ENCODE measurements around the gene TMEM132A.
"Not testable (repeated sequence)": the region's sequence is repeated elsewhere in the genome, so short reads cannot be mapped to it uniquely, and the experiment has no call there.

The TMEM132A gene

GRCh38 chr11:60905551-60906113 lies 18.6 kb upstream of the TMEM132A start:
- no peak for DNase-seq (ENCODE audit: extremely low read depth in 1 of 2, low read depth in 1 of 2)

DNA sequence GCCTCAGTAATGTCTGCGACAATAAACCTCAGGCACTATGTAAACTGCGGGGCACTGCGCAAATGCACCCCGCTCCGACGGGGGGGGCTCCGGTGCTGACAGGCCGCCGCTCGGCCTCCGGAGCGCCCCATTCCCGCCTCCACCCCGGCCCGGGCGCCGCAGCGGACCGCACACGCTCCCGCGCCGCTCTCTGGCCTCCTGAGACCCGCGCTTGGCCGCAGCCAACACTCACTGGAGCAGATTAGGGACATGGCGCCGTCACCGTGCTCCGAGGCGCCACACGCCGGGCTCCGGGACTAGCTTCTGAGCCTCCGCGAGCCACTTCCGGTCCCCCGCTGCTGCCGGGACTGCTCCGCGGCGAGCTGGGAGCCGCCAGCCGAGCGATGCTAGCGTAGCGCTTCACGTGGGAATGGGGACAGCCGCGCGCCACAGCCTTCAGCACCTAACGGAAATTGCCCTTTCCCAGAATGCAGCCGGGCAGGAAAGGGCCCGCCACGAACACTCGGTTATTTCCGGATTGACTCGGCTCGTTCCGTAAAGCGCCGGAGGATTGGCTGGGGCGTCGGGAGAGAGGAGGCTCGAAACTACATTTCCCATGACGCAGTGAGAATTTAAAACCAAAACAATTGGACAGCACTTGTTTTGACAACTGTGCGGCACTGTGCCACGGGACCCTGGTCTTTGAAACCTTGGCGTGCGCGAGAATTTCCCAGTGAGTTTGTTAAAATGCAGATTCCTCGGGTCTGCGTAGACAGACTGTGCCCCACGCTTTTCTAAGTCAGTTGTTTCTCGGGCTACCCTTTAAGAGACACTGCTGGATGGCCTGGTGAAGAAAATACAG lies 17.9 kb upstream of the TMEM132A start, which contains the start of gene PRPF19:
TSS of gene PRPF19 (minus strand) at position 454 of the 841 bp plus-strand sequence. CDS start at position 251, 203 bp downstream.
- peak; percentile 94 to 97 for DNase-seq (ENCODE audit: extremely low read depth in 1 of 2, low read depth in 1 of 2)

DNA sequence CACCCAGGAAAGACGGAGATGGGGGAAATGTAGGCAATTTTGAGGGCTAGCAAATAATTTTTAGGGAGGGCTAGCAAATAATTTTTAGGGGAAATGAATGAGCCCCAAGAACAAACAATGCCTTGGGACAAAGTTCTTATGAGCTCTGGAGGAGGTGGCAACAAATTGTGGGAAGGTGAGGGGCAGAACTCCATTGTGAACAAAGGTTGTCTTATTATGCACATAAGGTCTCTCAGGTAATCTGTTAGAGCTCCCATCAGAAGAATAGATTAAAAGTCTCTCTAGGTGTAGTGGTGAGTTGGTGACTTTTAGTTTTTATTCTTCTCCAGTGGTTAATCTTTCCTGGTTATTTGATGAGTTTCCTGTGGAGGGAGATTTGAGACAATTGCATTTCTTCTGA lies 15.5 kb upstream of the TMEM132A start:
- DNase-seq (ENCODE audit: extremely low read depth in 1 of 2, low read depth in 1 of 2): no peak

DNA sequence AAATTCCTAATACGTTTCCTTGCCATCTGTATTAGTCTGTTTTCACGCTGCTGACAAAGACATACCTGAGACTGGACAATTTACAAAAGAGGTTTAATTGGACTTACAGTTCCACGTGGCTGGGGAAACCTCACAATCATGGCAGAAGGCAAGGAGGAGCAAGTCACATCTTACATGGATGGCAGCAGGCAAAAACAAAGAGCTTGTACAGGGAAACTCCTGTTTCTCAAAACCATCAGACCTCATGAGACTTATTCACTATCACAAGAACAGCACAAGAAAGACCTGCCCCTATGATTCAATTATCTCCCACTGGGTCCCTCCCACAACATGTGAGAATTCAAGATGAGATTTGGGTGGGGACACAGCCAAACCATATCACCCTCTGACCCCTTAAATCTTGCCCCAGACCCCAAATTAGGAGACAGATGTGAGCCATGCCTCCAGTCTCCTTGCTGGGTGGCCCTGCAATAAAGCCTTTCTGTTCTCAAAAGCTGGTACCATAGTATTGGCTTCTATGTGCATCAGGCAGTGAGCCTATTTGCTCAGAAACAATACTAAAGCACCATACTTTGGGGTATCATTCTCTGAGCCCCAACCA lies 14.5 kb upstream of the TMEM132A start:
- DNase-seq (ENCODE audit: extremely low read depth in 1 of 2, low read depth in 1 of 2): not testable (repeated sequence)

- DNase-seq (ENCODE audit: extremely low read depth in 1 of 2, low read depth in 1 of 2): no peak
Observed at GRCh38 chr11:60910281-60910687, 14.0 kb upstream of the TMEM132A start.

- no peak for DNase-seq (ENCODE audit: extremely low read depth in 1 of 2, low read depth in 1 of 2)
Observed at GRCh38 chr11:60910711-60911380, 13.4 kb upstream of the TMEM132A start.

DNA sequence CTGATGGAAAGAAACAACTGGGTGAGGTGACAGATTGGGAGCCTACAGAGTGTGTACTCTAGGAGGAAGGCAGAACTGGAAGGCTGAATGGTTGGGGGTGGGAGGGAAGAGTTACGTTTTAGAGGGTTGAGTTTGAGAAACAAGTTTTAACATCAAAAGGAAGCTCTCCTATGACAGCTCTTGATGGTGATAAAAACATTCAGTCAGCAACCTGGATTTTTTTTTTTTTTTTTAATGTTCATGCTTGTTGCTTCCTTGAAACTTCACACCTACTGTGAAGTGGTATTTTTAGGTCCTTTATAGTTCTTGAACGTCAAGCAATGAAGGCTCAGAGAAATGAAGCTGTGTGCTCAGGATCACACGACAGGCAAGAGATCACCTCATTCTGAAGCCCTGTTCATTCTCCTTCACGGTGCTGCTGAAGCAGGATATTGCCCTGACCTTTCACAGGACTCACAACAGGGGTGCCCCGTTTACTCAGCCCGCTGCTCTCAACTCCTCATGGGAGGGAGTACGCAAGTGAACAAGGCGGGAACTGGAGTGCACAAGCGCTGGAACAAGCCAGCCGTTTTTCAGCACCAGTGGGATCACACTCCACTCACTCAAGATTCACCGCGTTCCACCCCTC lies 11.9 kb upstream of the TMEM132A start:
- DNase-seq (ENCODE audit: extremely low read depth in 1 of 2, low read depth in 1 of 2): no peak

DNA sequence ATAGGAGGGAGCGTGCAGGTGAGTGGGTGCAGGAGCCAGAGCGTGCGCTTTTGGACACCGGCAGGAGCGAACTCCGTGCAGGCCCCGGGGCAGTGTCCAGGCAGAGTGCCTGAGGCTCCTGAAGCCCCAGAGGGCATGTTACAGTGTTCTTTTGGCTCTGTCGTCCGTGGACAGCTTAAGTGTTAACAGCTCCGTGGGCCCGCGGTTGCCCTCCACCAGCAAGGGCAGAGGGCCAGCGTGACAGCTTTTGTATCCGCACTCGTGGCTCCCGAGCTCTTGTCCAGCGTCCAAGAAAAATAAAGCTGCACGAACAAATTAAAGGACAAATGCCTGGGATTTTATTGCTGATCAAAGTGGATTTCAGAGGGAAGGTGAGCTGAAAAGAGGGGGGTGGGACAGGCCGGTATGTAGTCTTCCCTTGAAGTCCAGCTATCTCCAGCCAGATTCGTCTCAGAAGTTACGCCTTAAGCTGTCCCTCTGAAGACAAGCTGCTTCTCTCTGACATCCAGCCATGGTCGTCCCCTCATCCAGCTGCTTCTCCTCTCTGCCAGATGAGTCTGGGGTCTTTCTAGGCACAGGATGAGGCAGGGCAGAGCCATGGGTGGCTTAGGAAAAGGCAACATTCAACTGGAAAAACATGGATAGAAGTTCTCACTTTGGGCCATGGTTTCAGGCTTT lies 11.3 kb upstream of the TMEM132A start:
- DNase-seq (ENCODE audit: extremely low read depth in 1 of 2, low read depth in 1 of 2): no peak

GRCh38 chr11:60913793-60914632 lies 10.2 kb upstream of the TMEM132A start, which contains the start of gene TMEM109:
Gene TMEM109 (plus strand): TSS chr11:60914158. CDS start chr11:60919694, 5,536 bp downstream.
- DNase-seq (ENCODE audit: extremely low read depth in 1 of 2, low read depth in 1 of 2): peak; percentile 65 to 83

DNA sequence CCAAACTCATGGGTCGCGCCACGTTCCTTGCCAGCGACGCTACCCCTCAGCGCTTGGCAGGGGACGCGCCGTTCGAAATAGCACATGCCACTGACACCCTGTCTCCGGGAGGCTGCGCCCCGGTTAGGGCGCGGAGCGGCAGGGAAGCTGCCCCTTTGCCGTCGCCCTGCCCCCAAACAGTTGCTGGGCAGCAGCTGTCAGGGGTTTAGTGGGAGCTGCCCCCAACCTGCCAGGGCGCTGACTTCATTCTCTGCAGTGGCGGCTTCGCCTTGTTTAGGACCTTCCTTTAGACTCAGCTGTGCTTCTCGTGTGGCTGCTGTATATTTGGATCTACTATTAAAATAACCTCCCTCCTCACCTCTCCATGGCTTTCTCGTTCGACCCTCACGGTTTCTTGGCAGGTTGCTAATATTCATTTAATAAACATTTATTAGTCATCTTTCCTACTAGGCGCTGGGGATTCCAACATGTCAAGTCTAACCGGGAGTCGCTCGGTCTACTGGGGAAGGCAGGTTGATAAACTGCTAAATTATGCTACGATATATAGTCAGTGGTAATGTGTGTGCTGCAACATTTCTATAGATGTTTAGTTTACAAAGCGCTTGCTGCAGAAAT lies 9.5 kb upstream of the TMEM132A start:
- DNase-seq (ENCODE audit: extremely low read depth in 1 of 2, low read depth in 1 of 2): no peak

DNA sequence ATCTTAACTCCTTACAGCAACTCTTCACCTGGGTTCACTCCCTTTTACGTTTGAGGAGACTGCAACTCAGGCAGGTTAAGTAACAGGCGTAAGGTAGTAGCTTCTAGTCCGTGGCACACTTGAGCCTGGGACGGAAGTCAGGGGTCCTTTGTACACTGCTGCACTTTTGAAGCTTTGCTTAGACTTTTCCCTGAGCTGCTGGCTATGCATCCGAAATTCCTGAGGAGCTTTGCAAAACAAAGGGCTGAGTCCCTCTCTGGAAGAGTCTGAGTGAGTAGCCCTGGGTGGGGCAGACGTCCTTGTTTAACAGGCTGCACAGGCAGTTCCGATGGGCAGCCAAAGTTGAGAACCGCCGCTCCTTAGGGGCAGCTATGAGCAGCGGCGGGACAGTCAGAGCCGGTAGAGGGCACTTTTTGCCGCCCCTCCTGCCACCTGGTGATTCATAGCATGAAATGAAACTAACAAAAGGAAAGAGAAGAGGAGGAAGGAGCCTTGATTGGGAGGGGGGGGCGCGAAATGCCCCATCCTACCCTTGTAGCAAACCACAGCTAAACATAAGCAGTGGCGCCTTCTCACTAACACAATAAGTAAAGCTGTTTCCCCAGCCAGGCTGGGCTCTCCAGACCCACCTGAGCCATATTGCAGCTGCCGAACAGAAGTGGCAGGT lies 8.9 kb upstream of the TMEM132A start:
- peak; percentile 54 to 68 for DNase-seq (ENCODE audit: extremely low read depth in 1 of 2, low read depth in 1 of 2)

DNA sequence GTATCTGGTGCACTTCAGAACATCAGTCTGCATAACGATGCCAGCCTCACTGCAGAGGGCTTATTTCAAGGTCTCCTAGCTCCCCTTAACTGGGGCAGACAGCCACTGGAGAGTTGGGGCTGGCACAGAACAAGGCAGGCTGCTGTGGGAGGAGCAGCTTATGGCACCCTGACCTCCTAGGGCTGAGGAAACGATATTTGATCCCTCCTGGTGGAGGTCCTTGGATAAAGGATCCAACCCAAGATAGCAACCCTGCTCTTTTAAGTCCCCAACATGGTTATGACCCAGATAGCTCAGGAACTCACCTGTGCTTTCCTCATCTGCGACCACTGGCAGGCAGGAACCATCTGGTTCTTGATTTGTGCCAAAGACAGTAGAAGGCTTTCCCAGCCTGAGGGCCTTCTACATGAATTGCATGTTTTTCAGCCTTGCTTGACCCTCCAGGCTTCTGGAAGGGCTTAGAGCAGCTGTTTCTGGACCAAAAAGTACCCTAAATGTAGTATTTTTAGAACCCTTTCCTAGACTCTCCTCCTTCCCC lies 7.5 kb upstream of the TMEM132A start:
- DNase-seq (ENCODE audit: extremely low read depth in 1 of 2, low read depth in 1 of 2): no peak

DNA sequence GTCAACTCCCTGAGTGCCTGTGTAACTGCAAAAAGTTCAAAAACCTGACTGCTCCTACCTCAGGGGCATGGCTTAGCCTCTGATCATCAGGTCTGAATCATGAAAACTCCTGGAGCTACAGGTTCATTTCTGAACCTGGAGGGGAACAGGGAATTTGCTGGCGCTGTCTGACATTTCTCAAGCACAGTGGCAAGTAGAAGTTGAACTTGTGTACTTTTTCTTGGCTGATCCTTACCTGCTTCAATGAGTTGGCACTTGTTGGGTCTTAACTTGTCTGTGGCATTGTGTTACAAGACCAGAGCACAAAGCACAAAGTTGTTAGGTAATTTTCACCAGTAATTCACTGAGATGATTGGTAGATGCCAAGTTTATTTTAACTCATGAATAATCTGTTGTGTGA lies 7.0 kb upstream of the TMEM132A start:
- DNase-seq (ENCODE audit: extremely low read depth in 1 of 2, low read depth in 1 of 2): no peak

DNA sequence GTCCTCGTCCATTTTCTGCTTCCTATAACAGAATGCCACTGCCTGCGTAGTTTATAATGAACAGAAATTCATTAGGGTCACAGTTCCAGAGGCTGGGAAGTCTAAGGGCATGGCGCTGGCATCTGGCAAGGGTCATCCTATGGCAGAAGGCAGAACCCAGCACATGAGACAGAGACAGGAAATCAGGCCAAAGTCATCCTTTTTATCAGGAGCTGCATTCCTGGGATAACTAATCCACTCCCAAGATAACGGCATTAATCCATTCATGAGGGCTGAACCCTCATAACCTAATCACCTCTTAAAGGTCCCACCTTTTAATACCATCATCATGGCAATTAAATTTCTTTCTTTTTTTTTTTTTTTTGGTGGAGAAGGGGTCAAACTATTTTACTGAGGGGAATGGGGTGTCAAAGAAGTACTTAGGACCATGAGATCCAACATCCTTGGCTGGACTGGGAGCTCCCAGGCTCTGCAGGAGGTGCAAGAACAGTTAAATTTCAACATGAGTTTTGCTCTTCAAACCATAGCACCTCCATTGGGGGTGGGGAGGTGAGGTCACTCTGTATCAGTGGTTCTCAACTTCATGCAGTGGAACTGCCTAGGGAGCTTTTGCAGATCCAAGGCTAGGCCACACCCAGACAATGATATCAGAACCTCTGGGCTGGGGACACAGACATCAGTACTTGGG lies 5.9 kb upstream of the TMEM132A start:
- DNase-seq (ENCODE audit: extremely low read depth in 1 of 2, low read depth in 1 of 2): no peak

DNA sequence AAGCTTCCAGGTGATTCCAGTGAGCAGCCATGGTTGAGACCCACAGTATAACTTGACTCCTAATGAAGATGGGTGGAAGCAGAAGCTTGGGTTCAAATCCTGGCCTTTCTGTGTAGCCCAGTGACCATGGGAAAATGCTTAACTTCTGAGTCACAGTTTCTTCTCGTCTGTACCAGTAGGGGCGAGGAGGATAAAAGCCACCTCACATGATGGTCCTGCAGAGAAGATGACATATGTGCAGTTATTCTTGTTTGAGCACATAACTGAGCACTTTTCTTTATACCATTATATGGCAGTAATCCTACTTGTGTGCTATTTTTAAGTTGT lies 5.4 kb upstream of the TMEM132A start:
- no peak for DNase-seq (ENCODE audit: extremely low read depth in 1 of 2, low read depth in 1 of 2)

- DNase-seq (ENCODE audit: extremely low read depth in 1 of 2, low read depth in 1 of 2): no peak
Observed at GRCh38 chr11:60919320-60919719, 4.9 kb upstream of the TMEM132A start.

GRCh38 chr11:60919956-60920355 lies 4.3 kb upstream of the TMEM132A start:
- DNase-seq (ENCODE audit: extremely low read depth in 1 of 2, low read depth in 1 of 2): no peak

DNA sequence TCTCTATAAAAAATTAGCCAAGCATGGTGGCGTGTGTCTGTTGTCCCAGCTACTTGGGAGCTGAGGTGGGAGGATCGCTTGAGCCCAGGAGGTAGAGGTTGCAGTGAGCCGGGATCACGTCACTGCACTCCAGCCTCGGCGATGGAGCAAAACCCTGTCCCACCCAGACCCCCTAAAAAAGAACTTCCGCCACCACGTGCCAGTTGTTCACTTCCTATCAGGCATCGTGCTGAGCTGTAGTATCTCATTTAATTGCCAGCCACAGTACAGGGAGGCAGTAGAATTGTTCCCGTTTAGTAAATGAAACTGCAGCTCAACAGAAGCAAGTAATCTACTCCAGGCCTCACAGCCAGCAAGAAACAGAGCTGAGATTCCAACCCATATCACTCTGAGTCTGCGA lies 3.0 kb upstream of the TMEM132A start:
- DNase-seq (ENCODE audit: extremely low read depth in 1 of 2, low read depth in 1 of 2): no peak
